CD4-positive, alpha-beta T cell treated with Interleukin-6 at 100 ng/mL for 8 hours (primary cell): ENCODE measurements around the gene RPS13.
A peak's percentile ranks its signal among the peaks of the same experiment; 100 is the strongest.
"Not testable (repeated sequence)": the region's sequence is repeated elsewhere in the genome, so short reads cannot be mapped to it uniquely, and the experiment has no call there.

Experiments used
- DNase-seq: peaks from one replicate; pipeline ENCODE4 v3.0.0-alpha.2; 2020; ENCODE audit warnings: mixed read lengths, low spot score

Gene RPS13

GRCh38 chr11:17077520-17078401, at the start of gene RPS13:
RPS13 (minus strand) TSS chr11:17077667; CDS start chr11:17077641, 26 bp downstream.
- peak; percentile 95 for DNase-seq

GRCh38 chr11:17121981-17122380, 44.5 kb upstream of the RPS13 start:
- DNase-seq, result no peak

GRCh38 chr11:17117262-17117661, 39.8 kb upstream of the RPS13 start:
- DNase-seq, result no peak

- DNase-seq, result no peak
These were observed 38.6 kb upstream of the RPS13 start for GRCh38 chr11:17116117-17116516.

- DNase-seq, result not testable (repeated sequence)
These were observed 30.3 kb upstream of the RPS13 start for GRCh38 chr11:17107745-17108144.

GRCh38 chr11:17105404-17106040, 28.1 kb upstream of the RPS13 start:
- DNase-seq, result not testable (repeated sequence)

- DNase-seq, result no peak
These were observed 25.0 kb upstream of the RPS13 start for GRCh38 chr11:17102462-17102861.

GRCh38 chr11:17098658-17099057, 21.2 kb upstream of the RPS13 start:
- DNase-seq, result no peak

- no peak for DNase-seq
These were observed 20.6 kb upstream of the RPS13 start for GRCh38 chr11:17098038-17098437.

- not testable (repeated sequence) for DNase-seq
These were observed 8.5 kb upstream of the RPS13 start for GRCh38 chr11:17085976-17086375.

GRCh38 chr11:17077240-17077519, 287 bp downstream of the RPS13 start:
- no peak for DNase-seq

- DNase-seq, result no peak
These were observed 789 bp downstream of the RPS13 start for GRCh38 chr11:17076517-17077239.

- DNase-seq, result no peak
These were observed 2.0 kb downstream of the RPS13 start for GRCh38 chr11:17075506-17075905.

GRCh38 chr11:17073370-17074027, 4.0 kb downstream of the RPS13 start:
- DNase-seq, result no peak

GRCh38 chr11:17067417-17067816, 10.1 kb downstream of the RPS13 start:
- DNase-seq, result no peak

GRCh38 chr11:17066691-17067090, 10.8 kb downstream of the RPS13 start:
- DNase-seq, result no peak

GRCh38 chr11:17063171-17064002, 14.1 kb downstream of the RPS13 start:
- peak; percentile 23 for DNase-seq

GRCh38 chr11:17051146-17051545, 26.3 kb downstream of the RPS13 start:
- not testable (repeated sequence) for DNase-seq

GRCh38 chr11:17048491-17048890, 29.0 kb downstream of the RPS13 start:
- not testable (repeated sequence) for DNase-seq

GRCh38 chr11:17046690-17047089, 30.8 kb downstream of the RPS13 start:
- DNase-seq, result no peak
